Suprapubic skin (tissue), 4 donors: ENCODE data around the gene TTLL3.

Experiments used
- POLR2A ChIP-seq, 2 donors: fragments of 450-650 bp; IDR thresholded peaks; one replicate each; pipeline ENCODE4 v1.6.1; 2017; ENCODE audit warnings: antibody characterized with exemption in 2 of 2, mild to moderate bottlenecking in 2 of 2, moderate library complexity in 2 of 2
- POLR2AphosphoS5 ChIP-seq, 3 donors: sonication (generic); formaldehyde crosslinking; IDR thresholded peaks; one replicate each; pipeline ENCODE4 v1.6.1; 2017; ENCODE audit warnings: antibody characterized with exemption in 3 of 3
- TF ChIP-seq, protein P1 (sequence below), 2 donors: fragments of 200-600 bp in 1 of 2; fragments of 450-650 bp in 1 of 2; sonication (generic) in 1 of 2; IDR thresholded peaks; one replicate each; pipeline ENCODE4 v1.5.1; 2016 to 2019; ENCODE audit warnings: antibody characterized with exemption in 2 of 2, mild to moderate bottlenecking in 1 of 2, moderate library complexity in 1 of 2

GRCh38 chr3:9780458-9780812 lies 29.6 kb upstream of the TTLL3 start:
- TF ChIP-seq POLR2AphosphoS5 (IDR thresholded peaks at IDR 0.05) (no peak), POLR2A (IDR thresholded peaks at IDR 0.05) (no peak)
- TF ChIP-seq, protein P1, sequence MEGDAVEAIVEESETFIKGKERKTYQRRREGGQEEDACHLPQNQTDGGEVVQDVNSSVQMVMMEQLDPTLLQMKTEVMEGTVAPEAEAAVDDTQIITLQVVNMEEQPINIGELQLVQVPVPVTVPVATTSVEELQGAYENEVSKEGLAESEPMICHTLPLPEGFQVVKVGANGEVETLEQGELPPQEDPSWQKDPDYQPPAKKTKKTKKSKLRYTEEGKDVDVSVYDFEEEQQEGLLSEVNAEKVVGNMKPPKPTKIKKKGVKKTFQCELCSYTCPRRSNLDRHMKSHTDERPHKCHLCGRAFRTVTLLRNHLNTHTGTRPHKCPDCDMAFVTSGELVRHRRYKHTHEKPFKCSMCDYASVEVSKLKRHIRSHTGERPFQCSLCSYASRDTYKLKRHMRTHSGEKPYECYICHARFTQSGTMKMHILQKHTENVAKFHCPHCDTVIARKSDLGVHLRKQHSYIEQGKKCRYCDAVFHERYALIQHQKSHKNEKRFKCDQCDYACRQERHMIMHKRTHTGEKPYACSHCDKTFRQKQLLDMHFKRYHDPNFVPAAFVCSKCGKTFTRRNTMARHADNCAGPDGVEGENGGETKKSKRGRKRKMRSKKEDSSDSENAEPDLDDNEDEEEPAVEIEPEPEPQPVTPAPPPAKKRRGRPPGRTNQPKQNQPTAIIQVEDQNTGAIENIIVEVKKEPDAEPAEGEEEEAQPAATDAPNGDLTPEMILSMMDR (IDR thresholded peaks at IDR 0.05): no peak
